SK-N-SH (cell line): ENCODE data around the gene FASTKD3. TPM values are rescaled to one million over a fixed set of nuclear protein-coding genes. Genes with fewer than 3 reads are reported as not detected.

Source experiments
- CTCF ChIA-PET: fragments of 300-600, 350-600 bp; formaldehyde crosslinking; extraction: SDS; loops from one replicate; lab custom pipeline; 2021; lab: Yijun Ruan, JAX
- POLR2A ChIA-PET: fragments of 350-600 bp; sonication (Branson Sonifier 250); formaldehyde crosslinking; extraction: SDS; loops from one replicate; lab custom pipeline; 2020; ENCODE audit warnings: antibody characterized with exemption, inconsistent platforms; lab: Yijun Ruan, JAX
- DNase-seq: peaks from one replicate; pipeline ENCODE4 v3.0.0; 2012
- H2AFZ ChIP-seq: fragments of 200-600 bp; sonication (generic); 2 replicates; pipeline ENCODE4 v1.8.1; 2016; ENCODE audit warnings: antibody characterized with exemption, mild to moderate bottlenecking, low read depth
- H3F3A ChIP-seq: fragments of 200-600 bp; sonication (generic); replicated peaks from 2 replicates; pipeline ENCODE3; 2016; ENCODE audit warnings: antibody characterized with exemption, mild to moderate bottlenecking; ENCODE audit not compliant: insufficient read depth
- H3K27ac ChIP-seq, 2 experiments: fragments of 200-500 bp in 1 of 2; fragments of 200-600 bp in 1 of 2; sonication (Bioruptor generic) in 1 of 2; sonication (generic), shearing (Covaris generic) in 1 of 2; 2 replicates each; pipeline versions ENCODE4 v1.5.1 to v1.6.1; 2014 to 2016; ENCODE audit warnings: low read depth in 2 of 2, inconsistent platforms in 1 of 2, low read length in 1 of 2, mild to moderate bottlenecking in 1 of 2, mixed read lengths in 1 of 2
- H3K27me3 ChIP-seq: fragments of 200-600 bp; sonication (generic), shearing (Covaris generic); 2 replicates; pipeline ENCODE4 v1.6.1; 2016; ENCODE audit warnings: mixed run types; ENCODE audit not compliant: insufficient read depth
- H3K36me3 ChIP-seq, 2 experiments: fragments of 200-500 bp in 1 of 2; fragments of 200-600 bp in 1 of 2; sonication (Bioruptor generic) in 1 of 2; sonication (generic) in 1 of 2; replicated peaks in 1 of 2; 2 replicates each; pipeline versions ENCODE3 to v1.5.1; 2014 to 2016; ENCODE audit warnings: low read length in 1 of 2, mild to moderate bottlenecking in 1 of 2; ENCODE audit not compliant: insufficient read depth in 2 of 2, control insufficient read depth in 1 of 2
- H3K4me1 ChIP-seq, 2 experiments: fragments of 200-500 bp in 1 of 2; fragments of 200-600 bp in 1 of 2; sonication (Bioruptor generic) in 1 of 2; sonication (generic), shearing (Covaris generic) in 1 of 2; 2 replicates each; pipeline versions ENCODE4 v1.5.1 to v1.6.1; 2014 to 2016; ENCODE audit warnings: low read depth in 1 of 2, low read length in 1 of 2, mixed run types in 1 of 2; ENCODE audit not compliant: insufficient read depth in 2 of 2, control insufficient read depth in 1 of 2
- H3K4me2 ChIP-seq: fragments of 200-600 bp; sonication (generic), shearing (Covaris generic); 2 replicates; pipeline ENCODE4 v1.6.1; 2017; ENCODE audit warnings: mixed run types
- H3K4me3 ChIP-seq, 2 experiments: fragments of 200-500 bp in 1 of 2; fragments of 200-600 bp in 1 of 2; sonication (Bioruptor generic) in 1 of 2; sonication (generic), shearing (Covaris generic) in 1 of 2; 2 replicates each; pipeline versions ENCODE4 v1.5.1 to v1.8.1; 2014 to 2016; ENCODE audit warnings: low read depth in 2 of 2, inconsistent platforms in 1 of 2, low read length in 1 of 2, mild to moderate bottlenecking in 1 of 2, mixed read lengths in 1 of 2, moderate library complexity in 1 of 2
- H3K79me2 ChIP-seq: fragments of 200-600 bp; sonication (generic); 2 replicates; pipeline ENCODE4 v1.8.1; 2017; ENCODE audit warnings: mild to moderate bottlenecking; ENCODE audit not compliant: insufficient read depth
- H3K9ac ChIP-seq: fragments of 200-600 bp; sonication (generic); 2 replicates; pipeline ENCODE4 v1.6.1; 2017; ENCODE audit warnings: mixed run types
- H3K9me2 ChIP-seq: fragments of 200-600 bp; sonication (generic); 2 replicates; pipeline ENCODE4 v1.6.1; 2017; ENCODE audit warnings: mixed run types
- H3K9me3 ChIP-seq: fragments of 200-600 bp; sonication (generic); 2 replicates; pipeline ENCODE4 v1.6.1; 2017; ENCODE audit warnings: mixed run types, mild to moderate bottlenecking, moderate library complexity
- H4K20me1 ChIP-seq: fragments of 200-600 bp; sonication (generic); 2 replicates; pipeline ENCODE4 v1.6.1; 2017; ENCODE audit warnings: mild to moderate bottlenecking, mixed run types; ENCODE audit not compliant: insufficient read depth
- CHD2 ChIP-seq: fragments of 150-350 bp; IDR thresholded peaks from 2 replicates; pipeline ENCODE4 v1.6.1; 2018; ENCODE audit warnings: low read length; ENCODE audit not compliant: partially characterized antibody
- EZH2phosphoT487 ChIP-seq: fragments of 200-600 bp; sonication (generic); IDR thresholded peaks from 2 replicates; pipeline ENCODE4 v1.6.1; 2017; ENCODE audit warnings: low read depth, mixed run types, mild to moderate bottlenecking, antibody characterized with exemption, moderate library complexity, borderline replicate concordance
- FOXJ3 ChIP-seq: sonication (generic); formaldehyde crosslinking; IDR thresholded peaks from 2 replicates; pipeline ENCODE4 v1.5.1; 2020; ENCODE audit warnings: mild to moderate bottlenecking, missing genetic modification reagents
- FOXM1 ChIP-seq: IDR thresholded peaks from 2 replicates; pipeline ENCODE4 v1.4.0; 2012; ENCODE audit warnings: low read depth, mild to moderate bottlenecking
- GABPA ChIP-seq: IDR thresholded peaks from 2 replicates; pipeline ENCODE4 v1.4.0; 2012; ENCODE audit warnings: low read depth, mild to moderate bottlenecking
- JUND ChIP-seq: IDR thresholded peaks from 2 replicates; pipeline ENCODE4 v1.4.0; 2012
- MEF2A ChIP-seq: IDR thresholded peaks from 2 replicates; pipeline ENCODE4 v1.4.0; 2012; ENCODE audit warnings: low read depth, borderline replicate concordance
- MXI1 ChIP-seq: IDR thresholded peaks from 2 replicates; pipeline ENCODE4 v1.6.1; 2012; ENCODE audit warnings: mild to moderate bottlenecking, low read depth, low read length, improper control_type of control experiment
- NFIC ChIP-seq: IDR thresholded peaks from 2 replicates; pipeline ENCODE4 v1.4.0; 2012; ENCODE audit warnings: borderline replicate concordance
- RCOR1 ChIP-seq: fragments of 150-350 bp; IDR thresholded peaks from 2 replicates; pipeline ENCODE4 v1.6.1; 2017; ENCODE audit warnings: antibody characterized with exemption, low read length
- RFX5 ChIP-seq: IDR thresholded peaks from 2 replicates; pipeline ENCODE4 v1.6.1; 2012; ENCODE audit warnings: mild to moderate bottlenecking, improper control_type of control experiment, low read length
- RXRA ChIP-seq: IDR thresholded peaks from 2 replicates; pipeline ENCODE4 v1.4.0; 2012; ENCODE audit warnings: low read depth, mild to moderate bottlenecking, borderline replicate concordance
- SIN3A ChIP-seq: IDR thresholded peaks from 2 replicates; pipeline ENCODE4 v1.6.1; 2012; ENCODE audit warnings: low read depth, mild to moderate bottlenecking, low read length, moderate library complexity, borderline replicate concordance
- TAF1 ChIP-seq: IDR thresholded peaks from 2 replicates; pipeline ENCODE4 v1.6.1; 2012; ENCODE audit warnings: low read depth, mild to moderate bottlenecking, low read length, moderate library complexity, borderline replicate concordance
- USF1 ChIP-seq: IDR thresholded peaks from 2 replicates; pipeline ENCODE4 v1.4.0; 2012; ENCODE audit warnings: low read depth, borderline replicate concordance
- YY1 ChIP-seq: IDR thresholded peaks from 2 replicates; pipeline ENCODE4 v1.4.0; 2012; ENCODE audit warnings: low read depth, mild to moderate bottlenecking
- ZBTB33 ChIP-seq: IDR thresholded peaks from 2 replicates; pipeline ENCODE4 v1.4.0; 2012; ENCODE audit warnings: low read depth, borderline replicate concordance
- WGBS: methylation state at CpG from one replicate; pipeline ENCODE4 v1.1.6; 2017; ENCODE audit warnings: low lambda C conversion rate; 5-methylcytosine and 5-hydroxymethylcytosine counted together
- polyA plus RNA-seq, 3 experiments: library from polyadenylated mRNA; depleted of rRNA; stranded (reverse); fragments of >200 nt; gene quantifications; 2 replicates each; pipeline ENCODE4 v1.2.3, GENCODE V29; 2012
- TF ChIP-seq, protein P1 (sequence below): fragments of 150-350 bp; IDR thresholded peaks from 2 replicates; pipeline ENCODE4 v1.6.1; 2016; ENCODE audit warnings: mild to moderate bottlenecking, low read depth, low read length
- TF ChIP-seq, protein P2 (sequence below): IDR thresholded peaks from 2 replicates; pipeline ENCODE4 v1.4.0; 2012; ENCODE audit warnings: low read depth
- TF ChIP-seq, protein P3 (sequence below): IDR thresholded peaks from 2 replicates; pipeline ENCODE4 v1.6.1; 2012; ENCODE audit warnings: mild to moderate bottlenecking, low read depth, low read length, moderate library complexity
- TF ChIP-seq, protein P4 (sequence below): fragments of 150-350 bp; IDR thresholded peaks from 2 replicates; pipeline ENCODE4 v1.6.1; 2017; ENCODE audit warnings: antibody characterized with exemption, low read length, low read depth, borderline replicate concordance

FASTKD3 gene
- polyA plus RNA-seq, 1 of the 3 experiments (the other 2 are of a cell fraction), result 5.4 TPM

DNA sequence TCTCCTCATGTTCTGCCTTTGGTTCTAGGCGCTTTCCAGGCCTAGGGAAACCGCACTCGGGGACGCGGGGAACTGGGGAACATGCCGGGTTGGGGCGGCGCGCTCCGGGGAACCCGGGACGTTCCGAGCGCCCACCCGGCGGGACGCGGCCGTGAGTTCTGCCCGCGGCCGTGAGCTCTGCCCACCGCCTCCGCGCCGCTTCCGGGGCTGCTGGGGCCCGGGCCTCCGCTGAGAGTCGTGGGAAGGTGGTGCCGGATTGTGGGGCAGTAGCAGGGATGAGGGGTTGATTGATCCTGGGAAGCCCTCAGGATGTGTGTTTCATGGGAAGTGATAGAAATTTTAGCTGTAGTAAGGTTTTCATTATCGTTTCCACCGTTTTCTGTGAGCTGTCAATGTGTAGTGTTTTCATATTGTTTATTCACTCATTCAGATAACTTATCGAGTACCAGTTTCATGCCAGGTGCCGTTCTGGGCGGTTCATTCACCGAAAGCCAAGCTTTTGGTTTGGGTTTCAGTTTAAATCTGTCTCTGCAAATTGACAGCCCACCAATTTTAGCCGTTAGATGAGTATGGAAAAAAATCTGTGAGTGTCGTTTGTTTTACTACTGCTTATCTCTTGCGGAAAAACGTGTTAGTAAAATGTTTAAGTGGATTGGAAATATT lies 774 bp upstream of the FASTKD3 start (continued):
- TF ChIP-seq NFIC, result no peak
- no peak for TF ChIP-seq YY1
- TF ChIP-seq MEF2A, result no peak
- TF ChIP-seq RCOR1, result no peak
- no peak for TF ChIP-seq CHD2
- no peak for TF ChIP-seq GABPA
- TF ChIP-seq, all 33 proteins: peak for 0

- Histone ChIP-seq H3K4me2 (peak overlapping the region; percentile 82), H3K9me2 (no peaks in the 10 kb centered on the region), H3K27me3 (no peaks in the 10 kb centered on the region), H3K36me3 (peaks cover 27 to 43% of the 10 kb centered on the region in 2 experiments), H3K4me3 (peak overlapping the region; percentile 84 to 96), H3K4me1 (peaks cover 0 to 12% of the 10 kb centered on the region in 2 experiments; a peak in 2 of 4 replicates), H3K9me3 (no peaks in the 10 kb centered on the region), H4K20me1 (peaks cover 20% of the 10 kb centered on the region), H3K79me2 (peaks cover 85% of the 10 kb centered on the region), H3F3A (no peaks in the 10 kb centered on the region), H3K9ac (peak overlapping the region; percentile 79), H2AFZ (peak overlapping the region; percentile 89), H3K27ac (no peak overlapping the region; a peak in 1 of 4 replicates)
- WGBS, result 9% methylated on average over 8 of the region's 8 CpGs
- POLR2A ChIA-PET, result interaction anchor here (0.7 kb wide), 1 partner anchor 63 kb away, joined by 3 read pairs; no protein-coding TSS in a partner anchor
- TF ChIP-seq, protein P1, sequence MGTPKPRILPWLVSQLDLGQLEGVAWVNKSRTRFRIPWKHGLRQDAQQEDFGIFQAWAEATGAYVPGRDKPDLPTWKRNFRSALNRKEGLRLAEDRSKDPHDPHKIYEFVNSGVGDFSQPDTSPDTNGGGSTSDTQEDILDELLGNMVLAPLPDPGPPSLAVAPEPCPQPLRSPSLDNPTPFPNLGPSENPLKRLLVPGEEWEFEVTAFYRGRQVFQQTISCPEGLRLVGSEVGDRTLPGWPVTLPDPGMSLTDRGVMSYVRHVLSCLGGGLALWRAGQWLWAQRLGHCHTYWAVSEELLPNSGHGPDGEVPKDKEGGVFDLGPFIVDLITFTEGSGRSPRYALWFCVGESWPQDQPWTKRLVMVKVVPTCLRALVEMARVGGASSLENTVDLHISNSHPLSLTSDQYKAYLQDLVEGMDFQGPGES, result no peak
- TF ChIP-seq, protein P2, sequence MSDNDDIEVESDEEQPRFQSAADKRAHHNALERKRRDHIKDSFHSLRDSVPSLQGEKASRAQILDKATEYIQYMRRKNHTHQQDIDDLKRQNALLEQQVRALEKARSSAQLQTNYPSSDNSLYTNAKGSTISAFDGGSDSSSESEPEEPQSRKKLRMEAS, result no peak
- TF ChIP-seq JUND, result no peak
- TF ChIP-seq, protein P3, sequence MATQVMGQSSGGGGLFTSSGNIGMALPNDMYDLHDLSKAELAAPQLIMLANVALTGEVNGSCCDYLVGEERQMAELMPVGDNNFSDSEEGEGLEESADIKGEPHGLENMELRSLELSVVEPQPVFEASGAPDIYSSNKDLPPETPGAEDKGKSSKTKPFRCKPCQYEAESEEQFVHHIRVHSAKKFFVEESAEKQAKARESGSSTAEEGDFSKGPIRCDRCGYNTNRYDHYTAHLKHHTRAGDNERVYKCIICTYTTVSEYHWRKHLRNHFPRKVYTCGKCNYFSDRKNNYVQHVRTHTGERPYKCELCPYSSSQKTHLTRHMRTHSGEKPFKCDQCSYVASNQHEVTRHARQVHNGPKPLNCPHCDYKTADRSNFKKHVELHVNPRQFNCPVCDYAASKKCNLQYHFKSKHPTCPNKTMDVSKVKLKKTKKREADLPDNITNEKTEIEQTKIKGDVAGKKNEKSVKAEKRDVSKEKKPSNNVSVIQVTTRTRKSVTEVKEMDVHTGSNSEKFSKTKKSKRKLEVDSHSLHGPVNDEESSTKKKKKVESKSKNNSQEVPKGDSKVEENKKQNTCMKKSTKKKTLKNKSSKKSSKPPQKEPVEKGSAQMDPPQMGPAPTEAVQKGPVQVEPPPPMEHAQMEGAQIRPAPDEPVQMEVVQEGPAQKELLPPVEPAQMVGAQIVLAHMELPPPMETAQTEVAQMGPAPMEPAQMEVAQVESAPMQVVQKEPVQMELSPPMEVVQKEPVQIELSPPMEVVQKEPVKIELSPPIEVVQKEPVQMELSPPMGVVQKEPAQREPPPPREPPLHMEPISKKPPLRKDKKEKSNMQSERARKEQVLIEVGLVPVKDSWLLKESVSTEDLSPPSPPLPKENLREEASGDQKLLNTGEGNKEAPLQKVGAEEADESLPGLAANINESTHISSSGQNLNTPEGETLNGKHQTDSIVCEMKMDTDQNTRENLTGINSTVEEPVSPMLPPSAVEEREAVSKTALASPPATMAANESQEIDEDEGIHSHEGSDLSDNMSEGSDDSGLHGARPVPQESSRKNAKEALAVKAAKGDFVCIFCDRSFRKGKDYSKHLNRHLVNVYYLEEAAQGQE, result no peak
- TF ChIP-seq ZBTB33, result no peak
- TF ChIP-seq NFIC, result no peak
- TF ChIP-seq RXRA, result no peak
- TF ChIP-seq USF1, result no peak
- no peak for TF ChIP-seq MEF2A
- no peak for TF ChIP-seq FOXM1
- TF ChIP-seq RFX5, result no peak
- TF ChIP-seq SIN3A, result no peak
- no peak for TF ChIP-seq FOXJ3
- no peak for TF ChIP-seq RCOR1
- TF ChIP-seq, protein P4, sequence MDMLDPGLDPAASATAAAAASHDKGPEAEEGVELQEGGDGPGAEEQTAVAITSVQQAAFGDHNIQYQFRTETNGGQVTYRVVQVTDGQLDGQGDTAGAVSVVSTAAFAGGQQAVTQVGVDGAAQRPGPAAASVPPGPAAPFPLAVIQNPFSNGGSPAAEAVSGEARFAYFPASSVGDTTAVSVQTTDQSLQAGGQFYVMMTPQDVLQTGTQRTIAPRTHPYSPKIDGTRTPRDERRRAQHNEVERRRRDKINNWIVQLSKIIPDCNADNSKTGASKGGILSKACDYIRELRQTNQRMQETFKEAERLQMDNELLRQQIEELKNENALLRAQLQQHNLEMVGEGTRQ, result no peak
- no peak; the same call in 1 of the 2 replicates for TF ChIP-seq MXI1
- no peak for TF ChIP-seq YY1
- TF ChIP-seq EZH2phosphoT487, result no peak
- TF ChIP-seq TAF1, result no peak
- no peak for DNase-seq
- CTCF ChIA-PET, result interaction anchor here (0.6 to 5.3 kb wide), 7 partner anchors 8 to 1123 kb away, joined by 3 to 34 read pairs (median 4); no protein-coding TSS in a partner anchor
Observed at GRCh38 chr5:7868427-7868772, 431 bp downstream of the FASTKD3 start.
